C4-2B (cell line): ENCODE results near the gene PLOD1.

Experiments
- ZFX ChIP-seq: fragments of 450-650 bp; IDR thresholded peaks from 2 replicates; pipeline ENCODE4 v1.6.1; 2017
- TF ChIP-seq, protein P1 (sequence below): fragments of 450-650 bp; conservative IDR thresholded peaks from 2 replicates; pipeline ENCODE4 v1.5.1; 2017; ENCODE audit warnings: mild to moderate bottlenecking

DNA sequence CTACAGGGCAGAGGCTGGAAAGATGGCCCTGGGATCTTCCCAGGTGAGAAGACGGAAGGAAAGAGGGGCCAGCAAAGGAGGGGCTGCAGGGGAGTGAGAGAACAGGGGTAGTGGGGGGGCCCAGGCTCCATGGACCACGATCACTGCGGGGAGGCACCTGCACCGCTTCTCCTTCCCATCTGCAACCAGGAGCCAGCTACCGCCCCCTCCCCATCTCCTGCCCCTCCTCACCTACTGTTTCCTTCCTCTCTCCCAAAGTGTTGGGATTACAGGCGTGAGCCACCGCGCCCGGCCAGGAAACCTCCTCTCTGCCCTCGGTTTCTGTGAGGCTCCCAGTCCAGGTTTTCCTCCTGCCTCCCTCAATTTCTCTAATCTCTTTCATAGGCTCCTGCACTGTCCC lies 27.6 kb upstream of the PLOD1 start:
- TF ChIP-seq, protein P1, sequence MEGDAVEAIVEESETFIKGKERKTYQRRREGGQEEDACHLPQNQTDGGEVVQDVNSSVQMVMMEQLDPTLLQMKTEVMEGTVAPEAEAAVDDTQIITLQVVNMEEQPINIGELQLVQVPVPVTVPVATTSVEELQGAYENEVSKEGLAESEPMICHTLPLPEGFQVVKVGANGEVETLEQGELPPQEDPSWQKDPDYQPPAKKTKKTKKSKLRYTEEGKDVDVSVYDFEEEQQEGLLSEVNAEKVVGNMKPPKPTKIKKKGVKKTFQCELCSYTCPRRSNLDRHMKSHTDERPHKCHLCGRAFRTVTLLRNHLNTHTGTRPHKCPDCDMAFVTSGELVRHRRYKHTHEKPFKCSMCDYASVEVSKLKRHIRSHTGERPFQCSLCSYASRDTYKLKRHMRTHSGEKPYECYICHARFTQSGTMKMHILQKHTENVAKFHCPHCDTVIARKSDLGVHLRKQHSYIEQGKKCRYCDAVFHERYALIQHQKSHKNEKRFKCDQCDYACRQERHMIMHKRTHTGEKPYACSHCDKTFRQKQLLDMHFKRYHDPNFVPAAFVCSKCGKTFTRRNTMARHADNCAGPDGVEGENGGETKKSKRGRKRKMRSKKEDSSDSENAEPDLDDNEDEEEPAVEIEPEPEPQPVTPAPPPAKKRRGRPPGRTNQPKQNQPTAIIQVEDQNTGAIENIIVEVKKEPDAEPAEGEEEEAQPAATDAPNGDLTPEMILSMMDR: no peak
- no peak for TF ChIP-seq ZFX
